SK-N-SH treated with all-trans-retinoic acid at 6 μM for 48 hours (cell line): ENCODE results near the gene PMEPA1.

Source experiments
- ESRRG ChIP-seq: fragments of 250-450 bp; sonication (Bioruptor Pico); IDR thresholded peaks from 2 replicates; pipeline ENCODE4 v1.6.1; 2021; ENCODE audit warnings: mild to moderate bottlenecking
- ZC3H10 ChIP-seq: fragments of 250-450 bp; sonication (Bioruptor Pico); IDR thresholded peaks from 2 replicates; pipeline ENCODE4 v1.5.1; 2021; ENCODE audit warnings: mild to moderate bottlenecking, moderate library complexity
- ZFP3 ChIP-seq: fragments of 250-450 bp; sonication (Bioruptor Pico); IDR thresholded peaks from 2 replicates; pipeline ENCODE4 v1.5.0; 2020; ENCODE audit warnings: mild to moderate bottlenecking, moderate library complexity
- ZFP30 ChIP-seq: fragments of 450-650 bp; formaldehyde crosslinking; IDR thresholded peaks from 2 replicates; pipeline ENCODE4 v1.5.0; 2022; ENCODE audit warnings: mild to moderate bottlenecking, moderate library complexity
- ZNF565 ChIP-seq: fragments of 450-650 bp; formaldehyde crosslinking; conservative IDR thresholded peaks from 2 replicates; pipeline ENCODE4 v1.5.0; 2020; ENCODE audit warnings: low read depth, mild to moderate bottlenecking, moderate library complexity

DNA sequence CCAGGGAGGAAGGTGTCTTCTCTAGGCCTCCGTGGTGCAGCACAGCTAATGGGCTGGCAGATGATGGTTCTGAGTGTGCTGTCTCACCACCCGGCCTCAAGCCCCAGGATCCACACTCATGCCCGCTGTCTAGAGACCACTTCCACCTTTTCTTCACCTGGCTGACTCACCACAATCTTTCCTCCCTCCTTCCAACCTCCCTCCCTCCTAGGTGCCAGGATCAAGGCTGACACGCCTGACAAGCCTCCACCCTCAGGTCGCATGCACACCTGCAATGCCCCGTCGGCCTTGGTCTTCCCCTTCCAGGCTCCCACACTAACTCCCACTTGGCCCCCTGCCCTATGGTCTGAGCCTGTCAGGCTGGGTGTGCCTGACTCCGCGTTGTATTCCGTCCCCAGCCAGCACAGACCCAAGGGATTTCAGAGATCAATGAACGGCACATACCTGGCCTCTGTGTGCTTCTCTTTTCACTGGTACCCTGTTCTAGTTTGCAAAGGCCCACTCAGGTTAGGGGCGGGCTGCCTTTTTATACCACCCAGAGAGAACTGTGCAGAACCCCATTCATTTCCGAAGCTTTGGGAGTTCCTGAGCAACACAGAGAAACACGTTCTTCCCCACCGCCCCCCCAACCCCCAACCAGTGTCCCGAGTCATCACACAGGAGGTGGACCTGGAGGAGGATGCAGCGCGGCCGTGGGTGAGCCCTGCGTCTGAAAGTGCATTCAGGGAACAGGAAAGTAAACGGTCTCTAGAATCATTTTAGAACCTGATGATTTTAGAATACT is 39.3 kb downstream of the PMEPA1 start:
- no peak for TF ChIP-seq ESRRG (CRISPR knock-in tag)
- no peak for TF ChIP-seq ZC3H10 (CRISPR knock-in tag)
- no peak for TF ChIP-seq ZFP3
- TF ChIP-seq ZFP30 (CRISPR knock-in tag) = no peak
- no peak for TF ChIP-seq ZNF565 (CRISPR knock-in tag)
